ENCODE measurements around the gene DISC1.
"Not testable (repeated sequence)": the region's sequence is repeated elsewhere in the genome, so short reads cannot be mapped to it uniquely, and the experiment has no call there.

Gene DISC1

GRCh38 chr1:231957359-231957758 lies 330.8 kb downstream of the DISC1 start:
- no peak for DNase-seq (ENCODE audit: low read depth in 2 of 2)

GRCh38 chr1:231958448-231958847 lies 331.9 kb downstream of the DISC1 start:
- no peak for DNase-seq (ENCODE audit: low read depth in 2 of 2)

- DNase-seq (ENCODE audit: low read depth in 2 of 2) = no peak
Observed at GRCh38 chr1:231959225-231959884, 332.8 kb downstream of the DISC1 start.

- DNase-seq (ENCODE audit: low read depth in 2 of 2) = not testable (repeated sequence)
Observed at GRCh38 chr1:231961801-231962200, 335.2 kb downstream of the DISC1 start.

- no peak for DNase-seq (ENCODE audit: low read depth in 2 of 2)
Observed at GRCh38 chr1:231962636-231963035, 336.0 kb downstream of the DISC1 start.

- no peak for DNase-seq (ENCODE audit: low read depth in 2 of 2)
Observed at GRCh38 chr1:231964241-231964640, 337.7 kb downstream of the DISC1 start.

- DNase-seq (ENCODE audit: low read depth in 2 of 2) = no peak
Observed at GRCh38 chr1:231964961-231965360, 338.4 kb downstream of the DISC1 start.

GRCh38 chr1:231965615-231966014 lies 339.0 kb downstream of the DISC1 start:
- DNase-seq (ENCODE audit: low read depth in 2 of 2) = no peak

- no peak for DNase-seq (ENCODE audit: low read depth in 2 of 2)
Observed at GRCh38 chr1:231966983-231967382, 340.4 kb downstream of the DISC1 start.

- DNase-seq (ENCODE audit: low read depth in 2 of 2) = no peak
Observed at GRCh38 chr1:231969076-231969475, 342.5 kb downstream of the DISC1 start.

- not testable (repeated sequence) for DNase-seq (ENCODE audit: low read depth in 2 of 2)
Observed at GRCh38 chr1:231969761-231970160, 343.2 kb downstream of the DISC1 start.

- no peak for DNase-seq (ENCODE audit: low read depth in 2 of 2)
Observed at GRCh38 chr1:231970684-231971083, 344.1 kb downstream of the DISC1 start.

- DNase-seq (ENCODE audit: low read depth in 2 of 2) = no peak
Observed at GRCh38 chr1:231971397-231972110, 345.0 kb downstream of the DISC1 start.

- DNase-seq (ENCODE audit: low read depth in 2 of 2) = no peak
Observed at GRCh38 chr1:231972111-231972445, 345.5 kb downstream of the DISC1 start.

- no peak for DNase-seq (ENCODE audit: low read depth in 2 of 2)
Observed at GRCh38 chr1:231973830-231974229, 347.2 kb downstream of the DISC1 start.

GRCh38 chr1:231976231-231976630 lies 349.6 kb downstream of the DISC1 start:
- no peak for DNase-seq (ENCODE audit: low read depth in 2 of 2)

- no peak for DNase-seq (ENCODE audit: low read depth in 2 of 2)
Observed at GRCh38 chr1:231981675-231982074, 355.1 kb downstream of the DISC1 start.

GRCh38 chr1:231982871-231983587 lies 356.4 kb downstream of the DISC1 start:
- DNase-seq (ENCODE audit: low read depth in 2 of 2) = no peak

GRCh38 chr1:231983588-231984193 lies 357.1 kb downstream of the DISC1 start:
- DNase-seq (ENCODE audit: low read depth in 2 of 2) = no peak

- no peak for DNase-seq (ENCODE audit: low read depth in 2 of 2)
Observed at GRCh38 chr1:231985296-231986023, 358.9 kb downstream of the DISC1 start.

GRCh38 chr1:231986631-231987336 lies 360.2 kb downstream of the DISC1 start:
- DNase-seq (ENCODE audit: low read depth in 2 of 2) = no peak

All from stimulated activated CD4-positive, alpha-beta T cell treated with anti-CD3 and anti-CD28 coated beads, Interleukin-15, amount 100 ng/mL, for 48 hours (primary cell).